GM21526 (cell line): ENCODE measurements around the gene FUOM.

ENCODE experiments used
- ATAC-seq: cut with Tn5 transposase; IDR thresholded peaks from one replicate; pipeline ENCODE4 v1.9.1; 2021; ENCODE audit warnings: moderate library complexity; ENCODE audit not compliant: unreplicated experiment, low FRiP score

The FUOM gene

GRCh38 chr10:133316732-133317131, 41.1 kb downstream of the FUOM start:
- no peak for ATAC-seq

- no peak for ATAC-seq
Observed at GRCh38 chr10:133316266-133316665, 41.6 kb downstream of the FUOM start.

GRCh38 chr10:133315847-133316246, 42.0 kb downstream of the FUOM start:
- no peak for ATAC-seq

GRCh38 chr10:133314911-133315310, 42.9 kb downstream of the FUOM start:
- no peak for ATAC-seq

GRCh38 chr10:133313192-133313591, 44.6 kb downstream of the FUOM start:
- no peak for ATAC-seq

- ATAC-seq = no peak
Observed at GRCh38 chr10:133312769-133313145, 45.1 kb downstream of the FUOM start.

- ATAC-seq = no peak
Observed at GRCh38 chr10:133312016-133312768, 45.6 kb downstream of the FUOM start.

GRCh38 chr10:133311570-133311969, 46.2 kb downstream of the FUOM start:
- ATAC-seq = no peak

- no peak for ATAC-seq
Observed at GRCh38 chr10:133310789-133311188, 47.0 kb downstream of the FUOM start.

GRCh38 chr10:133310399-133310755, 47.4 kb downstream of the FUOM start:
- no peak for ATAC-seq

- no peak for ATAC-seq
Observed at GRCh38 chr10:133309720-133310398, 48.0 kb downstream of the FUOM start.

GRCh38 chr10:133309100-133309719, 48.6 kb downstream of the FUOM start:
- peak; percentile 52 for ATAC-seq

GRCh38 chr10:133308421-133309099, 49.3 kb downstream of the FUOM start, which contains the start of the genes TUBGCP2 and ZNF511:
Gene TUBGCP2 (minus strand): TSS chr10:133308872. CDS start chr10:133302941, 5,931 bp downstream.
Gene ZNF511 (plus strand): TSS chr10:133308914. CDS start chr10:133308944, 30 bp downstream.
- ATAC-seq = peak; percentile 69

GRCh38 chr10:133307776-133308420, 49.9 kb downstream of the FUOM start:
- peak; percentile 46 for ATAC-seq

- ATAC-seq = no peak
Observed at GRCh38 chr10:133306941-133307379, 50.9 kb downstream of the FUOM start.

- no peak for ATAC-seq
Observed at GRCh38 chr10:133306097-133306476, 51.7 kb downstream of the FUOM start.
